Cardiac muscle cell (in vitro differentiated cells and primary cell): ENCODE measurements around the gene RDH16. TPM values are rescaled to one million over a fixed set of nuclear protein-coding genes. Genes with fewer than 3 reads are reported as not detected.

ENCODE experiments used
- DNase-seq, 2 donors: peaks; one replicate each; pipeline versions ENCODE4 v3.0.0 to v3.0.0-alpha.2; 2010 to 2017; ENCODE audit warnings: low read depth in 1 of 2, low spot score in 1 of 2
- H3K27ac ChIP-seq: fragments of 200-600 bp; sonication (generic); 2 replicates; pipeline ENCODE4 v1.5.1; 2016
- H3K27me3 ChIP-seq: fragments of 200-600 bp; sonication (generic); 2 replicates; pipeline ENCODE4 v1.6.0; 2016; ENCODE audit warnings: control low read depth
- H3K36me3 ChIP-seq: fragments of 200-600 bp; sonication (generic); 2 replicates; pipeline ENCODE4 v1.5.1; 2016; ENCODE audit warnings: control low read depth
- H3K4me1 ChIP-seq: fragments of 200-600 bp; sonication (generic); 2 replicates; pipeline ENCODE4 v1.8.1; 2017; ENCODE audit warnings: low read depth, mild to moderate bottlenecking, mixed run types
- H3K4me3 ChIP-seq: fragments of 200-600 bp; sonication (generic); 2 replicates; pipeline ENCODE4 v1.5.1; 2016; ENCODE audit warnings: mild to moderate bottlenecking
- H3K9me3 ChIP-seq: fragments of 200-600 bp; sonication (generic); 2 replicates; pipeline ENCODE4 v1.5.1; 2017; ENCODE audit warnings: low read depth, mild to moderate bottlenecking, control low read depth
- CTCF ChIP-seq: IDR thresholded peaks from 2 replicates; pipeline ENCODE4 v1.5.1; 2012; ENCODE audit warnings: low read depth, mild to moderate bottlenecking, low read length
- polyA plus RNA-seq: library from polyadenylated mRNA; unstranded; fragments of >200 nt; fragmentation: Nextera tagmentation; extraction: Ambion mirVana; gene quantifications from 2 replicates; pipeline ENCODE4 v1.2.1, GENCODE V29; 2016
- total RNA-seq: library from RNA; depleted of rRNA; stranded (reverse); fragments of >200 nt; gene quantifications from 2 replicates; pipeline ENCODE4 v1.2.3, GENCODE V29; 2016

Gene RDH16
- total and polyA plus RNA-seq, 2 experiments from 2014 or later = 0.92 to 2.6 TPM

- no peak for TF ChIP-seq CTCF
- no peak overlapping the region for H3K4me3 ChIP-seq
- H3K4me1 ChIP-seq = peaks cover 3% of the 10 kb centered on the region
- H3K27ac ChIP-seq = no peak overlapping the region
- H3K36me3 ChIP-seq = peaks cover 10% of the 10 kb centered on the region
- no peaks in the 10 kb centered on the region for H3K9me3 ChIP-seq
- no peak for DNase-seq
- H3K27me3 ChIP-seq = no peaks in the 10 kb centered on the region
These were observed 39.6 kb upstream of the RDH16 start for GRCh38 chr12:56996793-56997545.

- DNase-seq = no peak
- no peak for TF ChIP-seq CTCF
These were observed 38.6 kb upstream of the RDH16 start for GRCh38 chr12:56995930-56996496.

GRCh38 chr12:56995201-56995929 is 38.0 kb upstream of the RDH16 start:
- TF ChIP-seq CTCF = no peak
- H3K9me3 ChIP-seq = no peaks in the 10 kb centered on the region
- no peaks in the 10 kb centered on the region for H3K27me3 ChIP-seq
- H3K27ac ChIP-seq = no peak overlapping the region
- H3K4me3 ChIP-seq = no peak overlapping the region
- peaks cover 10% of the 10 kb centered on the region for H3K36me3 ChIP-seq
- H3K4me1 ChIP-seq = no peaks in the 10 kb centered on the region
- DNase-seq = no peak

More at GRCh38 chr12:56995930-56996496, 38.6 kb upstream of the RDH16 start:
- no peak overlapping the region for H3K4me3 ChIP-seq
- no peaks in the 10 kb centered on the region for H3K9me3 ChIP-seq
- H3K4me1 ChIP-seq = no peaks in the 10 kb centered on the region
- no peaks in the 10 kb centered on the region for H3K27me3 ChIP-seq
- peaks cover 10% of the 10 kb centered on the region for H3K36me3 ChIP-seq
- H3K27ac ChIP-seq = no peak overlapping the region

GRCh38 chr12:56994231-56994746 is 36.9 kb upstream of the RDH16 start:
- H3K4me1 ChIP-seq = peaks cover 4% of the 10 kb centered on the region
- H3K36me3 ChIP-seq = no peaks in the 10 kb centered on the region
- H3K27me3 ChIP-seq = no peaks in the 10 kb centered on the region
- no peaks in the 10 kb centered on the region for H3K9me3 ChIP-seq
- H3K27ac ChIP-seq = no peak overlapping the region
- DNase-seq = no peak
- no peak for TF ChIP-seq CTCF
- H3K4me3 ChIP-seq = no peak overlapping the region

- DNase-seq = no peak
- TF ChIP-seq CTCF = no peak
These were observed 35.9 kb upstream of the RDH16 start for GRCh38 chr12:56993346-56993745.

More at GRCh38 chr12:56993346-56993745, 35.9 kb upstream of the RDH16 start:
- no peak overlapping the region for H3K4me3 ChIP-seq
- H3K27ac ChIP-seq = no peak overlapping the region
- peaks cover 12% of the 10 kb centered on the region for H3K4me1 ChIP-seq
- no peaks in the 10 kb centered on the region for H3K9me3 ChIP-seq
- no peaks in the 10 kb centered on the region for H3K27me3 ChIP-seq
- no peaks in the 10 kb centered on the region for H3K36me3 ChIP-seq
